Measurements from ENCODE around the gene TSHR. TPM values are rescaled to one million over a fixed set of nuclear protein-coding genes. Genes with fewer than 3 reads are reported as not detected.

TSHR gene
- not detected for polyA plus RNA-seq (2012; ENCODE audit: insufficient read length, low read depth)

GRCh38 chr14:80955416-80955941 lies at the start of gene TSHR:
TSS of gene TSHR (plus strand) at chr14:80955621. CDS start at chr14:80955681, 60 bp downstream.
- TF ChIP-seq TAF1 (IDR thresholded peaks at IDR 0.05; ENCODE audit: borderline replicate concordance, insufficient read depth, low read length) (no peak), POLR2AphosphoS5 (IDR thresholded peaks at IDR 0.05; ENCODE audit: low read depth, low read length) (no peak), FOXP2 (optimal IDR thresholded peaks at IDR 0.05; ENCODE audit: borderline replicate concordance, extremely low read depth, extremely low read length, insufficient read depth) (no peak), REST (IDR thresholded peaks at IDR 0.05; ENCODE audit: insufficient read depth in 1 of 2, low read depth in 2 of 2, low read length in 2 of 2) (no peak), SIN3A (IDR thresholded peaks at IDR 0.05; ENCODE audit: borderline replicate concordance, insufficient read depth, low read length) (no peak)

GRCh38 chr14:80906336-80906735 lies 49.1 kb upstream of the TSHR start:
- TF ChIP-seq TAF1 (IDR thresholded peaks at IDR 0.05; ENCODE audit: borderline replicate concordance, insufficient read depth, low read length), result no peak
- no peak for TF ChIP-seq SIN3A (IDR thresholded peaks at IDR 0.05; ENCODE audit: borderline replicate concordance, insufficient read depth, low read length)
- TF ChIP-seq POLR2AphosphoS5 (IDR thresholded peaks at IDR 0.05; ENCODE audit: low read depth, low read length), result no peak
- TF ChIP-seq FOXP2 (optimal IDR thresholded peaks at IDR 0.05; ENCODE audit: borderline replicate concordance, extremely low read depth, extremely low read length, insufficient read depth), result no peak
- TF ChIP-seq REST (IDR thresholded peaks at IDR 0.05; ENCODE audit: insufficient read depth in 1 of 2, low read depth in 2 of 2, low read length in 2 of 2), result no peak

- TF ChIP-seq POLR2AphosphoS5 (IDR thresholded peaks at IDR 0.05; ENCODE audit: low read depth, low read length), result no peak
These were observed 48.5 kb upstream of the TSHR start for GRCh38 chr14:80906946-80907345.

GRCh38 chr14:80919622-80920021 lies 35.8 kb upstream of the TSHR start:
- no peak for TF ChIP-seq FOXP2 (optimal IDR thresholded peaks at IDR 0.05; ENCODE audit: borderline replicate concordance, extremely low read depth, extremely low read length, insufficient read depth)

- TF ChIP-seq SIN3A (IDR thresholded peaks at IDR 0.05; ENCODE audit: borderline replicate concordance, insufficient read depth, low read length) (no peak), POLR2AphosphoS5 (IDR thresholded peaks at IDR 0.05; ENCODE audit: low read depth, low read length) (no peak), REST (IDR thresholded peaks at IDR 0.05; ENCODE audit: insufficient read depth in 1 of 2, low read depth in 2 of 2, low read length in 2 of 2) (no peak), TAF1 (IDR thresholded peaks at IDR 0.05; ENCODE audit: borderline replicate concordance, insufficient read depth, low read length) (no peak), FOXP2 (optimal IDR thresholded peaks at IDR 0.05; ENCODE audit: borderline replicate concordance, extremely low read depth, extremely low read length, insufficient read depth) (no peak)
These were observed 32.1 kb upstream of the TSHR start for GRCh38 chr14:80923368-80923767.

GRCh38 chr14:80924365-80925103 lies 30.9 kb upstream of the TSHR start:
- TF ChIP-seq POLR2AphosphoS5 (IDR thresholded peaks at IDR 0.05; ENCODE audit: low read depth, low read length) (no peak), TAF1 (IDR thresholded peaks at IDR 0.05; ENCODE audit: borderline replicate concordance, insufficient read depth, low read length) (no peak), REST (IDR thresholded peaks at IDR 0.05; ENCODE audit: insufficient read depth in 1 of 2, low read depth in 2 of 2, low read length in 2 of 2) (no peak), FOXP2 (optimal IDR thresholded peaks at IDR 0.05; ENCODE audit: borderline replicate concordance, extremely low read depth, extremely low read length, insufficient read depth) (no peak), SIN3A (IDR thresholded peaks at IDR 0.05; ENCODE audit: borderline replicate concordance, insufficient read depth, low read length) (no peak)
